CD4-positive, alpha-beta T cell treated with Interleukin-17A for 4 hours (primary cell): ENCODE data around the gene ZNF438.

Experiments used
- DNase-seq: peaks from one replicate; pipeline ENCODE4 v3.0.0-alpha.2; 2020; ENCODE audit warnings: mixed read lengths

Gene ZNF438

GRCh38 chr10:30836406-30836805 lies 195.3 kb downstream of the ZNF438 start:
- DNase-seq: no peak

GRCh38 chr10:30835146-30835545 lies 196.5 kb downstream of the ZNF438 start:
- no peak for DNase-seq

- no peak for DNase-seq
These were observed 197.0 kb downstream of the ZNF438 start for GRCh38 chr10:30834651-30835050.

- no peak for DNase-seq
These were observed 197.5 kb downstream of the ZNF438 start for GRCh38 chr10:30834153-30834552.

GRCh38 chr10:30833628-30833970 lies 198.1 kb downstream of the ZNF438 start:
- no peak for DNase-seq

- no peak for DNase-seq
These were observed 198.7 kb downstream of the ZNF438 start for GRCh38 chr10:30832749-30833627.

GRCh38 chr10:30832001-30832748 lies 199.5 kb downstream of the ZNF438 start:
- no peak for DNase-seq

- no peak for DNase-seq
These were observed 200.2 kb downstream of the ZNF438 start for GRCh38 chr10:30831426-30831825.

GRCh38 chr10:30830315-30831230 lies 201.1 kb downstream of the ZNF438 start:
- DNase-seq: no peak

GRCh38 chr10:30829901-30830300 lies 201.8 kb downstream of the ZNF438 start:
- DNase-seq: no peak

GRCh38 chr10:30828680-30829079 lies 203.0 kb downstream of the ZNF438 start:
- no peak for DNase-seq

GRCh38 chr10:30828164-30828563 lies 203.5 kb downstream of the ZNF438 start:
- DNase-seq: no peak

- no peak for DNase-seq
These were observed 204.0 kb downstream of the ZNF438 start for GRCh38 chr10:30827531-30828120.

GRCh38 chr10:30826679-30827078 lies 205.0 kb downstream of the ZNF438 start:
- DNase-seq: no peak

GRCh38 chr10:30825495-30825894 lies 206.2 kb downstream of the ZNF438 start:
- no peak for DNase-seq

GRCh38 chr10:30825022-30825421 lies 206.6 kb downstream of the ZNF438 start:
- DNase-seq: no peak

- no peak for DNase-seq
These were observed 208.0 kb downstream of the ZNF438 start for GRCh38 chr10:30823651-30824050.

GRCh38 chr10:30822693-30823465 lies 208.8 kb downstream of the ZNF438 start:
- no peak for DNase-seq

GRCh38 chr10:30821994-30822692 lies 209.5 kb downstream of the ZNF438 start:
- DNase-seq: no peak

- DNase-seq: no peak
These were observed 210.2 kb downstream of the ZNF438 start for GRCh38 chr10:30821261-30821993.
